Fibroblast of skin of left quadriceps (primary cell): ENCODE results near the gene SF3B6.
"Not testable (repeated sequence)": the region's sequence is repeated elsewhere in the genome, so short reads cannot be mapped to it uniquely, and the experiment has no call there.

Experiments used
- DNase-seq, 2 experiments: peaks; one replicate each; pipeline ENCODE4 v3.0.0-alpha.2; 2013; ENCODE audit warnings: low read depth in 2 of 2

Gene SF3B6, protein sequence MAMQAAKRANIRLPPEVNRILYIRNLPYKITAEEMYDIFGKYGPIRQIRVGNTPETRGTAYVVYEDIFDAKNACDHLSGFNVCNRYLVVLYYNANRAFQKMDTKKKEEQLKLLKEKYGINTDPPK

DNA sequence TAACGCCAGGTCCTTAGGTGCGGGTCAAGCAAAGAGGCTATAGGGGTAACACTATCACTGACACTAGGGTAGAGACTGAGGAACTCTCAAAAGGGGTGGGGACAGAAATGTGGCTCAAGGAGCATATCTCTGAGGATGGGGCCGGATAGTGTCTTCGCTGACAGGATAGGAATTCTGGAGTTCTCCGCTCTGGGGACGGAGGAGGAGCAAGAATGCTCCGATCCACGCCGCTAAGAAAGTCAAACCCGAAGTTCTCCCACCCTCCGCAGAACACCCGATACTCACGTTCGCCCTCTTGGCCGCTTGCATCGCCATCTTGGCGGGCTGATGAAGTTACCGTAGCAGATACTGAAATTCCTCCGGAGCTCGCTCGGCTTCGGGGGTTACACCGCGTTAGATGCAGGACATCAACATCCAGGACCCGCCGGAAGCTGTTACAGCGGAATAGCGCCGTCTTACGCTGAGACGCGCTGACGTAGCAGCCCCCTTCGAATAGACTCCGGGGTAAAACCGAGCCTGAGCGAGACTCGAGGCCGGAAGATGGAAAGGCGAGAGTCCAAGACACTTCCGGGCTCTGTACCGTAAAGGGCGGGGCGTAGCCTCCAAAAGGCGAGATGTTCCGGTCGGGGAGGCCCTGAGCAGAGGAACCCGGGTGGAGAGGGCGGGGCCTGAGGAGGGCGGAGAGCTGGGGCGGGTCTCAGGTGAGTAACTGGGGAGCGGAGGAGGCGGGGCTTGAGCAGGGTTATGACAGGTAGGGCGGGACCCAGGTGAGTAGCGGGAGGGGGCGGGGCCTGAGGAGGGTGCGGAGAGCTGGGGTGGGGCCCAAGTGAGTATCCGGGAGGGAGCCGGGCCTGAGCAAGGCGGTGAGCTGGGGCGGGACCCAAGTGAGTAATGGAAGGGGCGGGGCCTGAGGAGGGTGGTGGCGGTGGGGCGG is at the start of gene SF3B6:
TSS of gene SF3B6 (minus strand) at position 412 of the 934 bp plus-strand sequence. CDS start at position 315, 97 bp downstream.
- DNase-seq = peak; percentile 97

DNA sequence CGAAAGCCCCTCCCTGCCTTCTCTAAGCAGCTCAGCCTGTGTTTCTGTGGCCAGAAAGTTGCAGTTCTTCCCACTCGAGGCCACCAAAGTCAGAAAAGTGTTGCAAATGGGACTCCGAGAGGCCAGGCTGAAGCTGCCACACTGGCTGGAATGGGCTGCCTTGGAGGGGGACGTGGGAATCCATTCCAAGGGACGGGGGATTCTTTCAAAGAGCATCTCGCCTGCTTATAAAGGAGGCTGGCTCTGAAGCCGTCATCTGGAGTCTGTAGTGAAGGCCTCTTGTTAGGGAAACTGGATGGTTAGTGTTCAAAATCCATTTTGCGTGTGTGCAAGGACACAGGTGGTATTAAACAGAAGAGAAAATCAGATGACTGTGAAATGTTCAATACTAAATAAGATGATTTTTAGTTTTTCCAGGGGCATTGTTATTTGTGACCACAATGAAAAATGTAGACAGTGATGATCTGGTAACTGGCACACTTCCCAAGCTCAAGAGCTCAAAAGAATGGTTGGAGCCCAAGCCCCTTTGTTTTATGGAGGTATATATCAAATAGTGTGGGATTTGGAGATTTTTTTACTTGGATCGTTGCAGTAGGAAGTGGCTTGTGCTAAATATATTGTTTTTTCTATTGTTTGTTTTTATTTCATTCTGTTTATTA is 47.9 kb upstream of the SF3B6 start:
- peak in 1 of 2 experiments; percentile 8 for DNase-seq

DNA sequence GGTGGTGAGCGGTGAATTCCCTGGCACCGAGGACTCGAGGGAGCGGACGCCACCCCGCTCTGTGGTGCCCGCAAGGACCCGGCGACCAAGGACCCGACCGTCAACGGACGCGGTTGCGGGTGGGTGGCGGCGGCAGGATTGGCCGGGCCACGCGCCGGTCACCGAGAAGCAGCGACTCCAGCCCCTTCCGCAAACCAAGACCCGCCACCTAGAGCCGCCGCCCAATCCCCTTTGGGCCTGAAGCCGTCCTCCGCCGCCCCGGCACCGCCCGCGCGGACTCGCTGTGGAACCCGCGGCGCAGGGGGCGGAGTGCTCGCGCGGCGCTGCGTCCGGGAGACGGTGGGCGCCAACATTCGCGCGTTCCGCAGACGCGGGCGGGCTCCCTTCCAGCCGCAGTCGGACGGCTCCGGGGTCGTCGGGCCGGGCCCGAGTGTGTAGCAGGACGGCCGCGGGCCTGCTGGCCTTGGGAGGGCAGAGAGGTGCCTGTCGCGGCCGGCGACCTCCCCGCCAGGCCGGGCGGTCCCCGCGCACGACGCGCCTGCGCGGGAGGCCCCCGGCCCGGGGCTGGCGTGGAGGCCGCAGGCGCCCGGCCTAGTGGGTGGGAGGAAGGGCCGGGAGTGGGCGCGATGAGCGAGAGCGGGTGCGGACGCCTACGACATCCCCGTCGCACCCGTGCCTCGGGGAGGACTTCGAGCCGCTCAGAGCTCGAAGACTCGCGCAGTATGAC is 47.2 kb upstream of the SF3B6 start, which contains the start of the genes FAM228B and PFN4:
TSS of gene FAM228B (plus strand) at position 275 of the 727 bp plus-strand sequence. CDS start 893 bp downstream, outside the sequence.
TSS of gene PFN4 (minus strand) at position 140 of the 727 bp plus-strand sequence. CDS start 799 bp downstream, outside the sequence.
- DNase-seq = peak; percentile 37 to 42

DNA sequence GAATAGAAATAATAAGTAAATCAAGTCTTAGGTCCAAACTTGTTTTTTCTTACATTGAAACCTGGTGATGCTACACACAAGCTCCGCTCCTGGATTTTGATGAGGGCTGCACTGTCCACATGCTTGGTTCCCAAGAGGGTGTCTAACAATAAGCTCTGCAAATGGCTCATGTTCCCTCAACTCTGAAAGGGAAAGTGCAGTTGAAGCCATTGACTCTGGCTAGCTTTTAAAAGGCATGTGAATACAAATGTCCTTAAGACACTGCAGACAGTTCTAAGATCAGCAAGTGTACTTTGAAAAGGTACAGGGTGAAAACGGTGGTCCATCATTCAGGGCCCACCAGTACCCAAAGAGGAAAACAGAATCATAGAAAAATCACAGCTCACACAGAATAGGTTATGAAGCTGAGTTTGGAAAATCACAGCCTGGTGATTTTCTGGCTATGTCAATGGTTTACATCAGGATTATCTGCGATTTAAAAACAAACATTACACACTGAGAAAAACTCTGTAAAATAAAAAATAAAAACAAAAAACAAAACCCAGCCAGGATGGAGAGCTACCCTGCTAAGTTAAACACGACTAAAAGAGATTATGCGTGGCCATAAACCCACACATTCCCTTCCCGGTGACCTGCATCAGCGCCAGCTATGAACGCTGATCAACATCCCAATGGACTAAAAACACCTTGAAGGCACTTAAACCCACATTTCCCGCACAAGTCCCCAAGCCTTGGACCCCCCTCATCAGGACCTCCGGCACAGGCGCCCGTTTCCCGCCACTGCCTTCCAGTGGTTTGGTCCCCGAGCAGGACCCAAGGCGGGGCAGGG is 46.5 kb upstream of the SF3B6 start:
- no peak for DNase-seq

DNA sequence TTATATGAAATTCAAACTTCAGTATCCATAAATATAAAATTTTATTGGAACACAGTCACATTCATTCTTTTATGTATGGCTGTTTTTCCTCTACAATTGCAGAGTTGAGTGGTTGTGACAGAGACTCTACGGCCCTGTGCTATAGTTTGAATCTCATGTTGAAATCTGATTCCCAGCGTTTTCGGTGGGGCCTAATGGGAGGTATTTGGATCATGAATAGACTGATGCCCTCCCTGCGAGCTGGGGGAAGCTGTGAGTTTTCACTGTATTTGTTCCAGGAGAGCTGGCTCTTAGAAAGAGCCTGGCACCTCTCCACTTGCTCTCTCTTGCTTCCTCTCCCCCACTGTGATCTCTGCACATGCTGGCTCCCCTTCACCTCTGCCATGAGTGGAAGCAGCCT is 45.3 kb upstream of the SF3B6 start:
- DNase-seq = no peak

DNA sequence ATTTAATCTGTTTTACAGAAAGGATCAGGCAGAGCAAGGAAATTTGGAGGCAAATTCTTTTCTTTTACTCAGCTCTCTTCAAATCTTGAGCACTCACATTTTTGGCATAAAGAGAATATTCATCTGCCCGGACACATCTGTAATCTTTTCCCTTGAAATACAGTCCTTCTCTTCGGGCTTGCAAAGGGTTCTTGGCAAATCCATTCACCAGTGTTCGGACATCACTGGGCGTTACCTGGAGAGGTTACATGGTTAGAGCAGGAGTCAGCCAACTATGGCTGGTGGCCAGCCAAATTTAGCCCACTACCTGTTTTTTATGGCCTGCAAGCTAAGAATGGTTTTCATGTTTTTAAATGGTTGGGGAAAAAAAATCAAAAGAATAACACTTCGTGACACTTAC is 44.9 kb upstream of the SF3B6 start:
- DNase-seq = no peak

DNA sequence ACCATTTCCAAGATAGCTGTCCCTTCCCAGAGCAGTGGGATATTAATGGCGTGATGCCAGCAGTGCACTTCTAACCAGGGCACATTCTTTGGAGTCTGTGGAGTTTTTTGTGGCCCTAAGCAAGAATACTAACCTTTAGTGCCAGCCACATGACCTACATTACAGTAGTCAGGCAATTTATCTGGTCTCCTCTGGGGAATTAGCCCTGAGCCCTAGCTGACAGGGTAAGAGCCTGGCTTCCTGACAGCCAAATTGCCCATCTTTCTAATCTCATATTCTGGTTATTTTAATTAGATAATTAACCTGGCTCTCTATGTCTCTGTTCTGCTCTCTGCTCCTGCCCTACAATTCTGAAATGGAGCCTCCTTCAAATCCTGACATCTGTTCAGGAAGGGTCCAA is 41.8 kb upstream of the SF3B6 start:
- no peak for DNase-seq

DNA sequence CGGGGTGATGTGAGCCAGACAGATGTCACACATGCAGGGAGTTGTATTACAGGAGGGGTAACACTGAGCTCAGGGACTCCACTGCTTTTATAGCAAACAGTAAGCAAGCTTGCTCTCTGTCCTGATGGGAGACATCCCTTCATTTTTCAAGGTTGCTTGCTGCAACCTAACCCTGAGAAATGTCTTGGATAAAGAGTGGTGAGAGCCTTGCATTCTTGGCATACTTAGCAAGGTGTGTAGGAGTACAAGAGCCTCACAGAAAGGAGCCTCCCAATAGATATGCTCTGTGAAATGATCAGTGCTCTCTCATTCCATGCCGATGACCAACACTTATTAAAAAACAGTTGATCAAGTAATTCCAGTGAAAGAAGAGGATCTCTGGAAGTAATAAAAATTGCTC is 38.9 kb upstream of the SF3B6 start:
- DNase-seq = peak; percentile 10 to 20

DNA sequence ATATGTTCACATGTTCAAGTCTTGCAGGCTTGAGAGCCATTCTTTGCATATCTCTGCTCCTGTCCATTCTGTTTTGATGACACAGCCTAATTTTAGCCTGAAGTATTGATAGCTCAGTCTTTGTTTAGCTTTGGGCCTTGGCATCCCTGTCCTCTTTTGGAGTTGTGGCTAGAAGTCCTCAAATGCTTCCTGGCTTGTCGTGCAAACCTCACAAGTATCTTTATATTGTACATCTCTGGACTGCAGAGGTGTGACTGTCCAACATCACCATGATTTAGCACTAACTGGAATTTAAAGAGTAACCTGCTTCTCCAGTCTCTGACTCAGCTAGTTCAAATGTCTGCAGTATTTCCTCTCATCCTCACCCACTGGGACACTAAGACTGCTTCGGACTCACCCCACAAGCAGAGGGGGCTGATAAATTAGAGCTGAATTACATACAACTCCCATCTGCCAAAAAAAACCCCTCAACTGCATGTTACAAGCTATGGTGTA is 35.3 kb upstream of the SF3B6 start:
- peak; percentile 20 to 27 for DNase-seq

DNA sequence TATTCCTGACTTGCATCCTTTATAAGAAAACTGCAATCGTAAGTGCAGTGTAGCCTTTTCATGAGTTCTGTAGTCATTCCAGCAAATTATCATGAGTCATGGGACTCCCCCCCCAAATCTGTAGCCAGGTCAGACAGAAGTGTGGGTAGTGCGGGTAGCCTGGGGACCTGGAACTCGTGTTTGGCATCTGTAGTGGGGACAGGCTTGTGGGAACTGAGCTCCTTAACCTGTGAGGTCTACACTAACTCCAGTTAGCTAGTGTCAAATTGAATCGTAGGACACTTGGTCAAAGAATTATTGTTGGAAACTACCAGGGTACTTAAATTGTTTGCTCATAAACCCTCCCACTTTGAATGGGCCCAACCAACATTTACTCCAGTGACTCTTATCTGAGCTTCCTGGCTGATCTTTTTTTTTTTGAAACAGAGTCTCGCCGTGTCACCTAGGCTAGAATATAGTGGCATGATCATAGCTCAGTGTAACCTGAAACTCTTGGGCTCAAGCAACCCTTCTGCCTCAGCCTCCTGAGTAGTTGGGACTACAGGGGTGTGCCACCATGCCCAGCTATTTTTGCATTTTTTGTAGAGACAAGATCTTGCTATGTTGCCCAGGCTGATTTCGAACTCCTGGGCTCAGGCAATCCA is 34.7 kb upstream of the SF3B6 start:
- DNase-seq = no peak

DNA sequence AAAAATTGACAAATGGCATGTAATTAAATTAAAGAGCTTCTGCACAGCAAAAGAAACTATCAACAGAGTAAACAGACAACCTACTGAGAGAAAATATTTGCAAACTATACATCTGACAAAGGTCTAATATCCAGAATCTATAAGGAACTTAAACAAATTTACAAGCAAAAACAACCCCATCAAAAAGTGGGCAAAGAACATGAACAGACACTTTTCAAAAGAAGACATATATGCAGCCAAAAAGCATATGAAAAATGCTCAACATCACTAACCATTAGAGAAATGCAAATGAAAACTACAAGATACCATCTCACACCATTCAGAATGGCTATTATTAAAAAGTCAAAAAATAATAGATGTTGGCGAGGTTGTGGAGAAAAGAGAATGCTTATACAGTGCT is 33.3 kb upstream of the SF3B6 start:
- DNase-seq = not testable (repeated sequence)

DNA sequence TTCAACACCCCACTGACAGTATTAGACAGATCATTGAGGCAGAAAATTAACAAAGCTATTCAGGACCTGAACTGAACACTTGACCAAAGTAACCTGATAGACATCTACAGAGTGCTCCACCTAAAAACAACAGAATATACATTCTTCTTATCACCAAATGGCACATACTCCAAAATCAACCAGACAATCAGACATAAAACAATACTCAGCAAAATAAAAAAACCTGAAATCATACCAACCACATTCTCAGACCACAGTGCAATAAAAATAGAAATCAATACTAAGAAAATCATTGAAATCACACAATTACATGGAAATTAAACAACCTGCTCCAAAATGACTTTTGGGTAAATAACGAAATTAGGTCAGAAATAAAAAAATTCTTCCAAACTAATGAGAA is 31.2 kb upstream of the SF3B6 start:
- DNase-seq = no peak

DNA sequence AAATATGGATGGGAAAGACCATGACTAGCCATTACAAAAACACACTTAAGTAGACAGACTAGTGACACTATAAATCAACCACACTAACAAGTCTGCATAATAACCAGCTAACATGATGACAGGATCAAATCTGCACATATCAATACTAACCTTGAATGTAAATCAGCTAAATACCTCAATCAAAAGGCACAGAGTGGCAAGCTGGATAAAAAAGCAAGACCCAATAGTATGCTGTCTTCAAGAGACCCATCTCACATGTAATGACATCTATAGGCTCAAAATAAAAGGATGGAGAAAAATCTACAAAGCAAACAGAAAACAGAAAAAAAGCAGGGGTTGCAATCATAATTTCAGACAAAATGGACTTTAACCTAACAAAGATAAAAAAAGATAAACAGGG is 30.7 kb upstream of the SF3B6 start:
- no peak for DNase-seq

DNA sequence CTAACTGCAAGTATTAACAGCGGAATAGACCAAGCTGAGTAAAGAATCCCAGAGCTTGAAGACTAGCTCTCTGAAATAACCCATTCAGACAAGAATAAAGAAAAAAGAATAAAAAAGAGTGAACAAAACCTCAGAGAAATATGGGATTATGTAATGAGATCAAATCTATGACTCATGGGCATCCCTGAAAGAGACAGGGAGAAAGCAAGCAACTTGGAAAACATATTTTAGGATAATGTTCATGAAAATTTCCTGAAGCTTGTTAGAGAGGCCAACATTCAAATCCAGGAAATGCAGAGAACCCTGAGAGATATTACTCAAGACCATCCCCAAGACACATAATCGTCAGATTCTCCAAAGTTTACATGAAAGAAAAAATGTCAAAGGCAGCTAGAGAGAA is 29.7 kb upstream of the SF3B6 start:
- DNase-seq = no peak

DNA sequence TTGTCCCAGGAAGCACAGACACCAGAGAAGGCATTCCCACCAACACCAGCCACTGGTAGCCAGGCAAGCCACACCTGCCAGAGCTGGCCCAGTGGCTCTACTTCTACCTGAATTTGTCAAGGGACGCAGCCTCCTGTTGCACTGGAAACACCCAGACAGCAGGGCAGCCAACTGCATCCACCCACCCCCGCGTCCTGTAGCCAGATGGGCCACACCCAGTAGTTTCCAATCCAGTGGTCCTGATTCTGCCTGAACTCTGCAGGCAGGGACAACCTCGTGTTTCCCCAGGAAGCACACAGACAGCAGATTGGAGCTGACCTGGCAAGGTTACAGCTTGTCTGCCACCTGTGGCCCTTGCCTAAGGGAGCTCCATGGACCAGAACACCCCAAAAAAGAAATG is 28.8 kb upstream of the SF3B6 start:
- DNase-seq = no peak

DNA sequence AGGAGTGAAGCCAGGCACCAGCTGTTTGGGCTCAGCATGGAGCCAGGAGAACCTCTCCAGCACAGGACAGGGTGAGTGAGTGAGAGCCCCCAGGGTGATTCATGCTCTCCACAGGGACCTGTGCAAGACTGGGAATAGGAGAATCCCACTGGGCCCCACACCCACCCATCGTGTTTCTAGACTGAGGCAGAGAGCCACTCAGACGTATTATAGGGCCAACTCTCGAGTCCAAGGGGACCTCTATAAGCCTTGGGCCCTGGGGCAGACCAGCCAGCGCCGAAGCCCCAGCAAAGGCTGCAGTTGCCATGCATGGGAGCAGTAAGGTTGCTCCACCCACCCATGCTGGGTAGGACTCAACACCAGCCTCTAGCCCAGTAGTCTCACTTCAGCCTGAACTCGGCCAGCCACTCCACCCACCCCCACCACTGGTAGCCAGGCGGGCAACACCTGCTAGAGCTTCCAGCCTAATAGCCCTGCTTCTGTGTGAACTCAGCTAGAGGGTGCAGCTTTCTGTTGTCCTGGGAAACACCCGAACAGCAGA is 28.1 kb upstream of the SF3B6 start:
- DNase-seq = no peak

DNA sequence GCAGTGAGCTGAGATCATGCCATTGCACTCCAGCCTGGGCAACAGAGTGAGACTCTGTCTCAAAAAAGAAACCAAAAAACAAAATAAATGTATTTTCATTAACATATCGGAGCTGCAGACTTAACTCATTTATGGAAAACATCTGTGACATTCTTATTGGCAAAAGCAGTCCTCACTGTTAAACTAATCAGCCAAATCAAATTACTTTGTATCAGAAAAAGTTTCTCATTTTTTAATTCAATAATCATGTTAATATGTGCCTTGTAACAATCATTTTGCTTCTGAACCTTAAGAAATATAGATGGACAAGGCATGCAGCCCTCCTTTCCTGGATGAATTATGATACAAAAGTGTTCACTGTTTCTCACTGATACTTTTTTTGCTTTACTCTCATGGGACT is 26.6 kb upstream of the SF3B6 start:
- DNase-seq = no peak

DNA sequence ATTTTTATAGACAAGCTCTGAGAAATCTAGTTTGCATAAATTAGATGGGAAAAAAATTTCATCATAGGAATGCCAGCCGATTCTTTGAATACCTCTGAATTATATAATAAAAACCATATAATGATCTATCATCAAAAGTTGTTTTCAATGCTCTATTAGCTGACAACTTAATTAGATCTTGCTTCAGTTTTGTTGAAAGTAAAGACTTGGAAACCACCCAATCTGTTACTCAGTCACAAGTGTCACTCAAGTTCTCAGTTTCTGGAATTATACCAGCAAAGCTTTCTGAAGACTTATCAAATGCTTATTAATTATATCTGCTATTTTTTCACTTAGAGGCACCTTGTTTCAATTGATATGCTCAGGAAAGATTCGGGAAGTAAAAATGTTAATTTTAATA is 25.9 kb upstream of the SF3B6 start:
- DNase-seq = no peak

DNA sequence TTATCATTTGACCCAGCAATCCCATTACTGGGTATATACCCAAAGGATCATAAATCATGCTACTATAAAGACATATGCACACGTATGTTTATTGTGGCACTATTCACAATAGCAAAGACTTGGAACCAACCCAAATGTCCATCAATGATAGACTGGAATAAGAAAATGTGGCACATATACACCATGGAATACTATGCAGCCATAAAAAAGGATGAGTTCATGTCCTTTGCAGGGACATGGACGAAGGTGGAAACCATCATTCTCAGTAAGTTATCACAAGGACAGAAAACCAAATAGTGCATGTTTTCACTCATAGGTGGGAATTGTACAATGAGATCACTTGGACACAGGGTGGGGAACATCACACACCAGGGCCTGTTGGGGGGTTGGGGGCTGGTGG is 24.6 kb upstream of the SF3B6 start:
- DNase-seq = not testable (repeated sequence)

DNA sequence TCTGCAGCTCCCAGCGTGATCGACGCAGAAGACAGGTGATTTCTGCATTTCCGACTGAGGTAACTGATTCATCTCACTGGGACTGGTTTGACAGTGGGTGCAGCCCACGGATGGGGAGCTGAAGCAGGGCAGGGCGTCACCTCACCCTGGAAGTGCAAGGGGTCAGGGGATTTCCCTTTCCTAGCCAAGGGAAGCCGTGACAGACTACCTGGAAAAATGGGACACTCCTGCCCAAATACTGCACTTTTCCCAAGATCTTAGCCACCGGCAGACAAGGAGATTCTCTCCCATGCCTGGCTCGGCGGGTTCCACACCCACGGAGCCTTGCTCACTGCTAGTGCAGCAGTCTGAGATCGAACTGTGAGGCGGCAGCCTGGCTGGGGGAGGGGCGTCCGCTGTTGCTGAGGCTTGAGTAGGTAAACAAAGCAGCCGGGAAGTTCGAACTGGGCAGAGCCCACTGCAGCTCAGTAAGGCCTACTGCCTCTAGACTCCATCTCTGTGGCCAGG is 19.1 kb upstream of the SF3B6 start:
- DNase-seq = not testable (repeated sequence)
